ENCODE results near the gene STK32B. TPM values are rescaled to one million over a fixed set of nuclear protein-coding genes. Genes with fewer than 3 reads are reported as not detected.

STK32B gene
- total and polyA plus RNA-seq, 2 of the 8 experiments (the other 6 are each of a cell fraction or from before 2014, with no cell fraction given), result 2.3 to 2.5 TPM

DNA sequence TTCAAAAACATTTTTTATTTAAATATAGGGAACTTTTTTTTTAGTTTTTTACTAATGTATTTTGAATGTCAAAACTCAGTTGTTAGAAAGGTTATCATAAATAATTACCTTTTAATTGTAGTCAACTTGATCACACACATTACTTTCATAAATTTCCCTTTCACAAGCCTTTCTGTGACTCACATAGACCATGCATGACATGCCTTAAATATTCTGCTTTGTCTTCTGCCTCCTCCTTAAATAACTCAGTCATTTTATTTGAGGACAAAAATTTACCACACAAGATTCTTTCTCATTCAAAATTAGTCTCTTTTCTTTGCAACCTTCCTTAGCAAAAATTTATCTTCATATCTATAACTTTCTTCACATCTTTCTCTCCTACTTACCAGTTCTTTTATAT, 437.1 kb downstream of the STK32B start:
- Histone ChIP-seq H3K56ac (replicated peaks; ENCODE audit: insufficient read length, low read depth, low read length) (no peak overlapping the region), H3K23ac (ENCODE audit: insufficient read length) (no peak overlapping the region), H2BK5ac (ENCODE audit: low read depth, low read length) (no peak overlapping the region), H3K14ac (ENCODE audit: insufficient read length) (no peak overlapping the region), H2AK5ac (ENCODE audit: low read depth, low read length) (no peak overlapping the region), H4K5ac (ENCODE audit: insufficient read length, low read depth, low read length) (no peak overlapping the region), H4K91ac (replicated peaks; ENCODE audit: insufficient read length, low read length) (no peak overlapping the region), H3K4me1 (replicated peaks in 1 of 4; ENCODE audit: control insufficient read depth in 3 of 4, insufficient read depth in 4 of 4, low read length in 3 of 4) (no peaks in the 10 kb centered on the region), H3K18ac (ENCODE audit: extremely low read depth, low read length) (no peak overlapping the region), H3K27me3 (replicated peaks in 1 of 4; ENCODE audit: control insufficient read depth in 3 of 4, extremely low read depth in 1 of 4, insufficient read depth in 3 of 4, low read length in 3 of 4) (no peaks in the 10 kb centered on the region), H3K79me2 (ENCODE audit: control insufficient read depth in 1 of 2, insufficient read depth in 2 of 2, low read length in 2 of 2) (no peaks in the 10 kb centered on the region), H2BK120ac (replicated peaks; ENCODE audit: low read depth, low read length) (no peak overlapping the region), H3K4me2 (ENCODE audit: insufficient read depth in 1 of 2, low read depth in 2 of 2, low read length in 2 of 2) (no peak overlapping the region), H3K23me2 (ENCODE audit: low read depth, low read length) (no peaks in the 10 kb centered on the region), H3K36me3 (ENCODE audit: control insufficient read depth in 2 of 4, insufficient read depth in 4 of 4, low read length in 3 of 4) (no peaks in the 10 kb centered on the region), H4K8ac (ENCODE audit: extremely low read depth, insufficient read depth, low read length) (no peak overlapping the region), H3K9me3 (ENCODE audit: insufficient read depth in 2 of 2, low read depth in 1 of 2, low read length in 1 of 2) (peaks cover 5 to 13% of the 10 kb centered on the region in 2 experiments; a peak in 3 of 4 replicates), H3K27ac (ENCODE audit: low read depth, low read length) (no peak overlapping the region), H3K9ac (replicated peaks in 1 of 4; ENCODE audit: extremely low read depth in 1 of 4, low read depth in 3 of 4, low read length in 3 of 4) (no peak overlapping the region), H2AFZ (ENCODE audit: low read length) (no peak overlapping the region), H3K4me3 (ENCODE audit: extremely low read depth in 1 of 4, insufficient read depth in 2 of 4, low read depth in 3 of 4, low read length in 4 of 4) (no peak overlapping the region), H4K20me1 (replicated peaks in 1 of 2; ENCODE audit: control insufficient read depth in 1 of 2, insufficient read depth in 2 of 2, low read length in 2 of 2) (no peaks in the 10 kb centered on the region), H3K4ac (replicated peaks; ENCODE audit: insufficient read length, low read depth, low read length) (no peak overlapping the region), H2BK12ac (ENCODE audit: low read depth, low read length) (no peak overlapping the region), H2BK20ac (ENCODE audit: low read length) (no peak overlapping the region), H2BK15ac (ENCODE audit: low read length) (no peak overlapping the region), H3K79me1 (ENCODE audit: low read depth, low read length) (no peaks in the 10 kb centered on the region)
- FAIRE-seq (no peak), DNase-seq (ENCODE audit: low read depth in 1 of 2, low spot score in 2 of 2) (no peak)
- POLR2A ChIA-PET (ENCODE audit: partially characterized antibody), result no interaction called here
- TF ChIP-seq MAFK (IDR thresholded peaks at IDR 0.05; ENCODE audit: low read depth, low read length) (no peak), CBX8 (IDR thresholded peaks at IDR 0.05; ENCODE audit: borderline replicate concordance, low read depth, low read length) (no peak), BRCA1 (IDR thresholded peaks at IDR 0.05; ENCODE audit: low read depth, low read length) (no peak), KDM1A (IDR thresholded peaks at IDR 0.05; ENCODE audit: borderline replicate concordance, low read length) (no peak), SIX5 (IDR thresholded peaks at IDR 0.05; ENCODE audit: low read depth, low read length) (no peak), RAD21 (IDR thresholded peaks at IDR 0.05 in 1 of 2, conservative IDR thresholded peaks at IDR 0.05 in 1 of 2; ENCODE audit: low read depth in 2 of 2, low read length in 2 of 2) (no peak), TBP (IDR thresholded peaks at IDR 0.05; ENCODE audit: low read depth, low read length) (no peak), RFX5 (IDR thresholded peaks at IDR 0.05; ENCODE audit: borderline replicate concordance, low read depth, low read length) (no peak), PHF8 (conservative IDR thresholded peaks at IDR 0.05; ENCODE audit: low read depth, low read length) (no peak)
- CTCF ChIA-PET (ENCODE audit: partially characterized antibody), result no interaction called here

Data from H1 (cell line).